HL-60/S4 (cell line): Measurements from ENCODE around the gene FAM47E.

Experiments used
- in situ Hi-C: fragments of 300-500 bp; cut with MboI; formaldehyde crosslinking; loops from 2 replicates; pipeline ENCODE4 v1.14.3; 2022; ENCODE audit warnings: low sequenced_read_pairs

The FAM47E gene

GRCh38 chr4:76251441-76252270, at the start of gene FAM47E:
Gene FAM47E, plus strand, starts transcription at chr4:76251721. Its CDS starts 26 bp downstream, at chr4:76251747.
- in situ Hi-C loops, result no loop called here

GRCh38 chr4:76203541-76203940, 48.0 kb upstream of the FAM47E start:
- in situ Hi-C loops, result no loop called here

GRCh38 chr4:76204936-76205335, 46.6 kb upstream of the FAM47E start:
- in situ Hi-C loops, result no loop called here

DNA sequence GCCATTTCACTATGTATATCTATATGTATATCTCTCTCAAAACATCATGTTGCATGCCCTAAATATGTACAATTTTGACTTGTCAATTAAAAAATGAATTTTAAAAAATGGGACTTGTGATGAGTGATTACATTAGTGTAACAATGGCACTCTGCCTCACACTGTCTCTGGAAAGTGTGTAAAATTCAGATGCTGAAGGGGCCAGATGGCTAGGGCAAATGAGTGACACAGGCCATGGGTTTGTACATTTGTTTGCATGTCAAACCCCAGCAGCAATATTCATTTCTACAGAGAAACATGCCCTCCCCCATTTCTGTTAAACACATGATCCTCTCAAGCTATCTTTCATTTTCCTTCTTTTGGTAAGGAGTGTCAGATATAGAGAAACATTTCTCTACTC, 46.0 kb upstream of the FAM47E start:
- in situ Hi-C loops, result no loop called here

GRCh38 chr4:76206222-76206942, 45.1 kb upstream of the FAM47E start:
- in situ Hi-C loops, result no loop called here

DNA sequence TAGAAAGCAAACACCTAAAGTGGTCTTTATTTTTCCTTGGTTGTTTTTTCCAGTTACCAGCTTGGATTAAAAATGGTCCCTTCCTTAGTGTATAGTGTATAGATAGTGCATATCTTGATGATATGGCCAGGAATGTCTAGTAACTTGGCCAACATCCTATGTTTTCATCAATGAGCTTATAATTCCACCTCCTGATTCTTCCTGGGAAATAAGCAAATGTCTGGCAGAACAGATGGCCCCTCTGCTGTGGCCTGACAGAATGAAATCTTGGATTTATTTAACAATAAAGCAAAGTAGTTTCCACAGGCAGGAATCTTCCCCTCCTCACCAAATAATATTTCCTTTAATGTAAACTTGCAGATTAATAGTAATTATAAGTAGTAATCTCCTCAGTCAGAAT, 44.0 kb upstream of the FAM47E start:
- in situ Hi-C loops, result no loop called here

GRCh38 chr4:76208005-76208765, 43.3 kb upstream of the FAM47E start:
- in situ Hi-C loops, result no loop called here

DNA sequence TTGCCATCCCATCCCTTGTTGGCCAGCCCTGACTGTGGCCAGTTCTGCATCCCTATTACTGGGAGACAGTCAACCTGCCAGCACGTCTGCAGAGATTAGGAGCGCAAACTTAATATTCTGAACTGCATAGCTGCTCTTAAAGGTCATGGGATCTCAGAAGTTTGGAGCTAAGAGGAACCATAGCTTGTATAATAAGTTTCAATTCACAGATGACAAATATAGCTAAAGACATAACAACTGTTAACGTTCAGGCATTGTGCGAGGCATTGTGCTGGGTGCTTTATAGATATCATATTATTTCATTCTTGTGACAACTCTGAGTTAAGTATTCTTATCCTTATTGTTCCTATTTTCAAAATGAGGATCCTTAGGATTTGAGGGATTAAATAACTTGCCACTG, 41.6 kb upstream of the FAM47E start:
- in situ Hi-C loops, result no loop called here

- in situ Hi-C loops, result no loop called here
These were observed 41.1 kb upstream of the FAM47E start for GRCh38 chr4:76210452-76210851.

DNA sequence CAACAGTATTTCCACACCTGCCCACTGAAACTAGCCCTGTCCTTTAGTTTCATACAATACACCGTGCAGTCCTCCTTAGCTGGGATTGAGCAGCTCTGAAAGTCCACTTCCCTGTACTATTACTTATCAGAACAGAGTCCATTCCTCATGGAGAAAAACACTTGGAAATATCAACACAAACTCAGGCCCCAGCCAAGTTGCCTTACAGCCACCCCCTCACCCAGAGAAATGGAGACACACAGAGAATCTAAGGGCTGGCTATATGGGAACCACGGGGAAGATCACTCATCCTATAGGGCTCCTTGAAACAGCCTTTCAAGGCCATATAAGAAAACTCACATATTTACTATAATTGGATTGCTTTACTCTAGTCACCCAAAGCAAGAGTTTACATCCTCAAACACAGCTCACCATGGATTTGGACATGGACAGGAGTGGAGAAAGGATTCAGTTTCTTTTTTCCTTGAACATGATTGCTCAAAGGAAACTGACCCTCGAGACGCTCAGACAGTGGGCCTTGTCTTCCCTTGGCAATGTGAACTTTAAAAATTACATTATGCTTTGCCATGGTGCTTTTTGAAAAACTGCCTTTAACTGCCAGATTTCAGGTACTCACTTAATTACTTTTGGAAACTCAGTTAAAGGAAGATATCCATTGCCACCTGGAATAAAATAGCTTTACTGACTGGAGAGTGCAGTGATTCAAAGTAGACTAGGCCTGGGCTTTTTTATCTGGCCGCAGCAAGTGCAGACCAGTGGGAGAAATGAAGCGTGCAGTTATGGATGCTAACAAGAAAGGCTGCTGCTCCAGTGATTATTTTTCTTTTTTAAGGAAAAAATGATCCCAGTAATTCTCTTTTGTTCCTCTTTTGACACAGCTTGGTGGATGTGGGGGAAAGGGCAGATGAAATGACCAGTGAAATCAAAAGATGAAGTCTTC, 39.5 kb upstream of the FAM47E start:
- in situ Hi-C loops, result no loop called here

- in situ Hi-C loops, result no loop called here
These were observed 38.6 kb upstream of the FAM47E start for GRCh38 chr4:76212851-76213414.

GRCh38 chr4:76213415-76214176, 37.9 kb upstream of the FAM47E start, which contains the start of gene SCARB2:
Gene SCARB2, minus strand, starts transcription at chr4:76213824. Its CDS starts 281 bp downstream, at chr4:76213543.
- in situ Hi-C loops, result no loop called here

- in situ Hi-C loops, result no loop called here
These were observed 37.3 kb upstream of the FAM47E start for GRCh38 chr4:76214177-76214675.

- in situ Hi-C loops, result no loop called here
These were observed 36.4 kb upstream of the FAM47E start for GRCh38 chr4:76215077-76215476.

GRCh38 chr4:76216524-76216923, 35.0 kb upstream of the FAM47E start:
- in situ Hi-C loops, result no loop called here

GRCh38 chr4:76216975-76217814, 34.3 kb upstream of the FAM47E start:
- in situ Hi-C loops, result no loop called here

- in situ Hi-C loops, result no loop called here
These were observed 32.0 kb upstream of the FAM47E start for GRCh38 chr4:76219299-76220055.
